ENCODE results near the gene SRRM4. TPM values are rescaled to one million over a fixed set of nuclear protein-coding genes. Genes with fewer than 3 reads are reported as not detected.

The SRRM4 gene
- total RNA-seq, 1 experiment from 2014 or later: 0.96 TPM

- peak; percentile 94 for TF ChIP-seq PRDM15 (CRISPR knock-in tag; IDR thresholded peaks at IDR 0.05)
- no peak for TF ChIP-seq ZNF138 (CRISPR knock-in tag; conservative IDR thresholded peaks at IDR 0.05)
- no peak for TF ChIP-seq HMGA2 (CRISPR knock-in tag; IDR thresholded peaks at IDR 0.05)
- TF ChIP-seq AFF4 (CRISPR knock-in tag; IDR thresholded peaks at IDR 0.05; ENCODE audit: borderline replicate concordance): no peak
- TF ChIP-seq ETV6 (CRISPR knock-in tag; IDR thresholded peaks at IDR 0.05): no peak
- TF ChIP-seq PRRX2 (CRISPR knock-in tag; IDR thresholded peaks at IDR 0.05): no peak
- peak; percentile 90 for TF ChIP-seq FOXP4 (CRISPR knock-in tag; IDR thresholded peaks at IDR 0.05)
- TF ChIP-seq NFYB (CRISPR knock-in tag; conservative IDR thresholded peaks at IDR 0.05; ENCODE audit: low read depth): no peak
- no peak for TF ChIP-seq E2F1 (CRISPR knock-in tag; IDR thresholded peaks at IDR 0.05)
- 0 out of 2 replicates have a peak, but pooled peaks have one; percentile 72 for TF ChIP-seq JUN (CRISPR knock-in tag; IDR thresholded peaks at IDR 0.05)
- TF ChIP-seq MXD4 (CRISPR knock-in tag; IDR thresholded peaks at IDR 0.05; ENCODE audit: borderline replicate concordance): no peak
- TF ChIP-seq JAZF1 (CRISPR knock-in tag; IDR thresholded peaks at IDR 0.05): no peak
- peak; percentile 85 for TF ChIP-seq FOXK1 (CRISPR knock-in tag; IDR thresholded peaks at IDR 0.05)
- TF ChIP-seq ATF1 (CRISPR knock-in tag; IDR thresholded peaks at IDR 0.05): 0 out of 2 replicates have a peak, but pooled peaks have one; percentile 79
- peak; percentile 68; the same call in 1 of the 2 replicates for TF ChIP-seq SP1 (CRISPR knock-in tag; conservative IDR thresholded peaks at IDR 0.05)
- no peak for TF ChIP-seq FOXJ3 (CRISPR knock-in tag; IDR thresholded peaks at IDR 0.05; ENCODE audit: borderline replicate concordance)
- 0 out of 2 replicates have a peak, but pooled peaks have one; percentile 11 for TF ChIP-seq CBFB (CRISPR knock-in tag; IDR thresholded peaks at IDR 0.05; ENCODE audit: low read depth)
- TF ChIP-seq NR2C2 (CRISPR knock-in tag; IDR thresholded peaks at IDR 0.05): no peak
- TF ChIP-seq ZNF281 (CRISPR knock-in tag; IDR thresholded peaks at IDR 0.05): peak; percentile 71; the same call in 1 of the 2 replicates
- no peak for TF ChIP-seq GRHL2 (CRISPR knock-in tag; IDR thresholded peaks at IDR 0.05; ENCODE audit: insufficient replicate concordance, severe bottlenecking)
- no peak for TF ChIP-seq ZNF396 (CRISPR knock-in tag; IDR thresholded peaks at IDR 0.05; ENCODE audit: borderline replicate concordance)
- peak; percentile 62; the same call in 1 of the 2 replicates for TF ChIP-seq NR1H2 (CRISPR knock-in tag; IDR thresholded peaks at IDR 0.05)
- peak; percentile 47; the same call in 1 of the 2 replicates for TF ChIP-seq HMGXB4 (CRISPR knock-in tag; IDR thresholded peaks at IDR 0.05)
Measured at GRCh38 chr12:118981285-118982211, at the start of gene SRRM4 (continued).

Measured in WTC11 (cell line).